WTC11 (cell line): ENCODE results near the gene GAL3ST3. TPM values are rescaled to one million over a fixed set of nuclear protein-coding genes. Genes with fewer than 3 reads are reported as not detected.
A peak's percentile ranks its signal among the peaks of the same experiment; 100 is the strongest.

Experiments
- ATAC-seq: fragments of 200-7000 bp; cut with Tn5 transposase; 2 replicates; pipeline ENCODE4 v1.10.0; 2021; ENCODE audit warnings: mild to moderate bottlenecking, moderate library complexity
- CTCF ChIA-PET: fragments of 300-600 bp; sonication (Branson Sonifier 250); formaldehyde crosslinking; loops from one replicate; lab custom pipeline; 2021; ENCODE audit warnings: antibody characterized with exemption; lab: Charles Lee
- POLR2A ChIA-PET: fragments of 350-600 bp; sonication (Branson Sonifier 250); formaldehyde crosslinking; loops from one replicate; lab custom pipeline; 2021; ENCODE audit warnings: antibody characterized with exemption; lab: Charles Lee
- DNase-seq: peaks from one replicate; pipeline ENCODE4 v3.0.0; 2021; ENCODE audit warnings: low spot score
- H3K27ac Mint-ChIP-seq: 2 replicates; pipeline ENCODE4 v1.8.0; 2021; ENCODE audit warnings: mixed read lengths
- H3K27me3 Mint-ChIP-seq: 2 replicates; pipeline ENCODE4 v1.8.0; 2021; ENCODE audit warnings: low read depth, mild to moderate bottlenecking, moderate library complexity, mixed read lengths
- H3K36me3 Mint-ChIP-seq: 2 replicates; pipeline ENCODE4 v1.8.0; 2021; ENCODE audit warnings: mixed read lengths
- H3K4me1 Mint-ChIP-seq: 2 replicates; pipeline ENCODE4 v1.8.0; 2022; ENCODE audit warnings: mixed read lengths
- H3K4me3 Mint-ChIP-seq: 2 replicates; pipeline ENCODE4 v1.8.0; 2021; ENCODE audit warnings: mild to moderate bottlenecking, moderate library complexity, mixed read lengths
- H3K9me3 Mint-ChIP-seq: 2 replicates; pipeline ENCODE4 v1.8.0; 2021; ENCODE audit warnings: mixed read lengths
- CBFB ChIP-seq: sonication (generic); formaldehyde crosslinking; IDR thresholded peaks from 2 replicates; pipeline ENCODE4 v1.8.1; 2022; ENCODE audit warnings: mild to moderate bottlenecking, low read depth, missing genetic modification reagents
- ELF4 ChIP-seq: sonication (generic); formaldehyde crosslinking; IDR thresholded peaks from 2 replicates; pipeline ENCODE4 v1.8.1; 2022; ENCODE audit warnings: low read depth, mild to moderate bottlenecking, moderate library complexity, missing genetic modification reagents
- MXD4 ChIP-seq: fragments of 250-450 bp; sonication (Bioruptor Pico); IDR thresholded peaks from 2 replicates; pipeline ENCODE4 v1.8.0; 2021; ENCODE audit warnings: mild to moderate bottlenecking, moderate library complexity, borderline replicate concordance
- NFE2L1 ChIP-seq: sonication (generic); formaldehyde crosslinking; IDR thresholded peaks from 2 replicates; pipeline ENCODE4 v1.8.1; 2023; ENCODE audit warnings: missing genetic modification reagents
- ZNF396 ChIP-seq: fragments of 250-450 bp; sonication (Bioruptor Pico); IDR thresholded peaks from 2 replicates; pipeline ENCODE4 v1.8.0; 2021; ENCODE audit warnings: mild to moderate bottlenecking, moderate library complexity, borderline replicate concordance
- total RNA-seq: library from RNA; stranded (reverse); gene quantifications from 3 replicates; pipeline ENCODE4 v1.2.3, GENCODE V29; 2021
- TF ChIP-seq, protein P1 (sequence below): sonication (generic); formaldehyde crosslinking; IDR thresholded peaks from 2 replicates; pipeline ENCODE4 v1.8.1; 2023; ENCODE audit warnings: mild to moderate bottlenecking, missing genetic modification reagents
- TF ChIP-seq, protein P2 (sequence below): sonication (generic); formaldehyde crosslinking; IDR thresholded peaks from 2 replicates; pipeline ENCODE4 v1.8.1; 2022; ENCODE audit warnings: mild to moderate bottlenecking, moderate library complexity, missing genetic modification reagents
- TF ChIP-seq, protein P3 (sequence below): sonication (generic); formaldehyde crosslinking; IDR thresholded peaks from 2 replicates; pipeline ENCODE4 v1.8.1; 2022; ENCODE audit warnings: missing genetic modification reagents, borderline replicate concordance
- TF ChIP-seq, protein P4 (sequence below): sonication (generic); formaldehyde crosslinking; IDR thresholded peaks from 2 replicates; pipeline ENCODE4 v1.8.0; 2023; ENCODE audit warnings: missing genetic modification reagents
- TF ChIP-seq, protein P5 (sequence below): sonication (generic); formaldehyde crosslinking; IDR thresholded peaks from 2 replicates; pipeline ENCODE4 v1.8.1; 2023; ENCODE audit warnings: mild to moderate bottlenecking, missing genetic modification reagents, borderline replicate concordance
- TF ChIP-seq, protein P6 (sequence below): sonication (generic); formaldehyde crosslinking; IDR thresholded peaks from 2 replicates; pipeline ENCODE4 v1.8.0; 2023; ENCODE audit warnings: mild to moderate bottlenecking, missing genetic modification reagents

Gene GAL3ST3
- total RNA-seq, 1 experiment from 2014 or later, result 21.3 TPM

DNA sequence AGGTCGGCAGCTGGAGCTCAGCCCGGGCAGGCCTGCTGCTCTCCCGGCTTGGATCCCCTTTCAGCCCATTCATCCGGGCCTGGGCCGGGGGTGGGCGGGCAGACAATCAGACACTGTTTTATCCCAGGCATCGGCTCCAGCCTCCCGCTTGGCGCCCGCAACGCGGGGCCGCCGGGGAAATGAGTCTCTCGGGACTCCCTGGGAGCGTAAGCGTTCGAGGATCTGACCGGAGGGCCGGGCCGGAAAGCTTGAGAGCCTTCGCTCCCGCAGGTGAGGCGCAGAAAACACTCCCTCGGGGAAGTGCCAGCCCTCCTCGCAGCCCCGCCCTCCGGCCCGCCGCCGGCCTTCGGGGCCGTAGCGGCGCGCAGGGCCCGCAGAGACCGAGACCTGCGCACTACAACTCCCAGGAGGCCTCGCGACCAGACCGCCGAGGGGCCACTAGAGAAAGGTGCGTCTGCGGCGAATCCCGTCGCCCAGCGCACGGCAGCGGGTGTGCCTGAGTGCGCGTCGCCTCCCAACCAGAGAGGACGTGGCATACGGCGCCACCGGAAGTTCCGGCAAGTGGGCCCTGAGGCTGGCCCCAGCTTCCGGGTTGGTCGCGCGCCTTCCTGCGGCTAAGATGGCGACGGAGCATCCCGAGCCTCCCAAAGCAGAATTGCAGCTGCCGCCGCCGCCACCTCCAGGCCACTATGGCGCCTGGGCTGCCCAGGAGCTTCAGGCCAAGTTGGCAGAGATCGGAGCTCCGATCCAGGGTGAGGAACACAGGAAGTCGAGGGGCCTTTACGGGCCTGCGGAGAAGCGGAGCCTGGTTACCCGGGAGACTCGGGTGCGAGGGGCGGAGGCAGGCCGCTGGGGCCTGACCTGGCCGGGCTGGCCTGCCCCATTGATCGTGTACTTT is 3.1 kb upstream of the GAL3ST3 start, which contains the start of gene SF3B2 (continued):
- TF ChIP-seq, protein P1, sequence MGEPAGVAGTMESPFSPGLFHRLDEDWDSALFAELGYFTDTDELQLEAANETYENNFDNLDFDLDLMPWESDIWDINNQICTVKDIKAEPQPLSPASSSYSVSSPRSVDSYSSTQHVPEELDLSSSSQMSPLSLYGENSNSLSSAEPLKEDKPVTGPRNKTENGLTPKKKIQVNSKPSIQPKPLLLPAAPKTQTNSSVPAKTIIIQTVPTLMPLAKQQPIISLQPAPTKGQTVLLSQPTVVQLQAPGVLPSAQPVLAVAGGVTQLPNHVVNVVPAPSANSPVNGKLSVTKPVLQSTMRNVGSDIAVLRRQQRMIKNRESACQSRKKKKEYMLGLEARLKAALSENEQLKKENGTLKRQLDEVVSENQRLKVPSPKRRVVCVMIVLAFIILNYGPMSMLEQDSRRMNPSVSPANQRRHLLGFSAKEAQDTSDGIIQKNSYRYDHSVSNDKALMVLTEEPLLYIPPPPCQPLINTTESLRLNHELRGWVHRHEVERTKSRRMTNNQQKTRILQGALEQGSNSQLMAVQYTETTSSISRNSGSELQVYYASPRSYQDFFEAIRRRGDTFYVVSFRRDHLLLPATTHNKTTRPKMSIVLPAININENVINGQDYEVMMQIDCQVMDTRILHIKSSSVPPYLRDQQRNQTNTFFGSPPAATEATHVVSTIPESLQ (CRISPR knock-in tag), result no peak
- peak; percentile 73; the same call in 1 of the 2 replicates for TF ChIP-seq CBFB (CRISPR knock-in tag)
- TF ChIP-seq, protein P2, sequence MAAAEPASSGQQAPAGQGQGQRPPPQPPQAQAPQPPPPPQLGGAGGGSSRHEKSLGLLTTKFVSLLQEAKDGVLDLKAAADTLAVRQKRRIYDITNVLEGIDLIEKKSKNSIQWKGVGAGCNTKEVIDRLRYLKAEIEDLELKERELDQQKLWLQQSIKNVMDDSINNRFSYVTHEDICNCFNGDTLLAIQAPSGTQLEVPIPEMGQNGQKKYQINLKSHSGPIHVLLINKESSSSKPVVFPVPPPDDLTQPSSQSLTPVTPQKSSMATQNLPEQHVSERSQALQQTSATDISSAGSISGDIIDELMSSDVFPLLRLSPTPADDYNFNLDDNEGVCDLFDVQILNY (CRISPR knock-in tag), result peak; percentile 84
- no peak for TF ChIP-seq ELF4 (CRISPR knock-in tag)
- TF ChIP-seq NFE2L1 (CRISPR knock-in tag), result no peak
- TF ChIP-seq, protein P3, sequence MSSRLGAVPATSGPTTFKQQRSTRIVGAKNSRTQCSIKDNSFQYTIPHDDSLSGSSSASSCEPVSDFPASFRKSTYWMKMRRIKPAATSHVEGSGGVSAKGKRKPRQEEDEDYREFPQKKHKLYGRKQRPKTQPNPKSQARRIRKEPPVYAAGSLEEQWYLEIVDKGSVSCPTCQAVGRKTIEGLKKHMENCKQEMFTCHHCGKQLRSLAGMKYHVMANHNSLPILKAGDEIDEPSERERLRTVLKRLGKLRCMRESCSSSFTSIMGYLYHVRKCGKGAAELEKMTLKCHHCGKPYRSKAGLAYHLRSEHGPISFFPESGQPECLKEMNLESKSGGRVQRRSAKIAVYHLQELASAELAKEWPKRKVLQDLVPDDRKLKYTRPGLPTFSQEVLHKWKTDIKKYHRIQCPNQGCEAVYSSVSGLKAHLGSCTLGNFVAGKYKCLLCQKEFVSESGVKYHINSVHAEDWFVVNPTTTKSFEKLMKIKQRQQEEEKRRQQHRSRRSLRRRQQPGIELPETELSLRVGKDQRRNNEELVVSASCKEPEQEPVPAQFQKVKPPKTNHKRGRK (CRISPR knock-in tag), result no peak
- TF ChIP-seq, protein P4, sequence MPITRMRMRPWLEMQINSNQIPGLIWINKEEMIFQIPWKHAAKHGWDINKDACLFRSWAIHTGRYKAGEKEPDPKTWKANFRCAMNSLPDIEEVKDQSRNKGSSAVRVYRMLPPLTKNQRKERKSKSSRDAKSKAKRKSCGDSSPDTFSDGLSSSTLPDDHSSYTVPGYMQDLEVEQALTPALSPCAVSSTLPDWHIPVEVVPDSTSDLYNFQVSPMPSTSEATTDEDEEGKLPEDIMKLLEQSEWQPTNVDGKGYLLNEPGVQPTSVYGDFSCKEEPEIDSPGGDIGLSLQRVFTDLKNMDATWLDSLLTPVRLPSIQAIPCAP, result no peak
- TF ChIP-seq, protein P5, sequence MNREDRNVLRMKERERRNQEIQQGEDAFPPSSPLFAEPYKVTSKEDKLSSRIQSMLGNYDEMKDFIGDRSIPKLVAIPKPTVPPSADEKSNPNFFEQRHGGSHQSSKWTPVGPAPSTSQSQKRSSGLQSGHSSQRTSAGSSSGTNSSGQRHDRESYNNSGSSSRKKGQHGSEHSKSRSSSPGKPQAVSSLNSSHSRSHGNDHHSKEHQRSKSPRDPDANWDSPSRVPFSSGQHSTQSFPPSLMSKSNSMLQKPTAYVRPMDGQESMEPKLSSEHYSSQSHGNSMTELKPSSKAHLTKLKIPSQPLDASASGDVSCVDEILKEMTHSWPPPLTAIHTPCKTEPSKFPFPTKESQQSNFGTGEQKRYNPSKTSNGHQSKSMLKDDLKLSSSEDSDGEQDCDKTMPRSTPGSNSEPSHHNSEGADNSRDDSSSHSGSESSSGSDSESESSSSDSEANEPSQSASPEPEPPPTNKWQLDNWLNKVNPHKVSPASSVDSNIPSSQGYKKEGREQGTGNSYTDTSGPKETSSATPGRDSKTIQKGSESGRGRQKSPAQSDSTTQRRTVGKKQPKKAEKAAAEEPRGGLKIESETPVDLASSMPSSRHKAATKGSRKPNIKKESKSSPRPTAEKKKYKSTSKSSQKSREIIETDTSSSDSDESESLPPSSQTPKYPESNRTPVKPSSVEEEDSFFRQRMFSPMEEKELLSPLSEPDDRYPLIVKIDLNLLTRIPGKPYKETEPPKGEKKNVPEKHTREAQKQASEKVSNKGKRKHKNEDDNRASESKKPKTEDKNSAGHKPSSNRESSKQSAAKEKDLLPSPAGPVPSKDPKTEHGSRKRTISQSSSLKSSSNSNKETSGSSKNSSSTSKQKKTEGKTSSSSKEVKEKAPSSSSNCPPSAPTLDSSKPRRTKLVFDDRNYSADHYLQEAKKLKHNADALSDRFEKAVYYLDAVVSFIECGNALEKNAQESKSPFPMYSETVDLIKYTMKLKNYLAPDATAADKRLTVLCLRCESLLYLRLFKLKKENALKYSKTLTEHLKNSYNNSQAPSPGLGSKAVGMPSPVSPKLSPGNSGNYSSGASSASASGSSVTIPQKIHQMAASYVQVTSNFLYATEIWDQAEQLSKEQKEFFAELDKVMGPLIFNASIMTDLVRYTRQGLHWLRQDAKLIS (CRISPR knock-in tag), result no peak
- no peak for TF ChIP-seq ZNF396 (CRISPR knock-in tag)
- TF ChIP-seq, all 79 proteins: peak for 15

DNA sequence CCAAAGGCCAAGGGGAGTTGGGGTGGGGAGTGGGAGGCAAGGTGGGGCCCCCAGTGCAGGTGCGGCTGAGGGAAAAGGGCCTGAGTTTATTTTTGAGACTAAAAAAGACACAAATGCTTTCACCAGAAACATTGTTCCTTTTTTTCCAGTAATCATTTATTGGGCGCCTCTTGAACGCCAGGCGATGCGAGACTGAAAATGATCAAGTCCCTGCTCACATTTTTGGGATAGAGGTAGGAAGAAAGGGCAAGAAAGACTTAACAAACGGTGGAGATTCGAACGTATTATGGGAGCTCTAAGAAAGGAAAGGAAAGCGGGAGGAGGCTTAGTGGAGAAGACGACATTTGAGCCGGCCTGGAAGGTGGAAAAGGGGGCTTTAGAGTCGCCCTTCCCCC is 2.4 kb upstream of the GAL3ST3 start:
- no peaks in the 10 kb centered on the region for H3K9me3 Mint-ChIP-seq
- no peak for DNase-seq
- no peak for TF ChIP-seq MXD4 (CRISPR knock-in tag)
- TF ChIP-seq, protein P6, sequence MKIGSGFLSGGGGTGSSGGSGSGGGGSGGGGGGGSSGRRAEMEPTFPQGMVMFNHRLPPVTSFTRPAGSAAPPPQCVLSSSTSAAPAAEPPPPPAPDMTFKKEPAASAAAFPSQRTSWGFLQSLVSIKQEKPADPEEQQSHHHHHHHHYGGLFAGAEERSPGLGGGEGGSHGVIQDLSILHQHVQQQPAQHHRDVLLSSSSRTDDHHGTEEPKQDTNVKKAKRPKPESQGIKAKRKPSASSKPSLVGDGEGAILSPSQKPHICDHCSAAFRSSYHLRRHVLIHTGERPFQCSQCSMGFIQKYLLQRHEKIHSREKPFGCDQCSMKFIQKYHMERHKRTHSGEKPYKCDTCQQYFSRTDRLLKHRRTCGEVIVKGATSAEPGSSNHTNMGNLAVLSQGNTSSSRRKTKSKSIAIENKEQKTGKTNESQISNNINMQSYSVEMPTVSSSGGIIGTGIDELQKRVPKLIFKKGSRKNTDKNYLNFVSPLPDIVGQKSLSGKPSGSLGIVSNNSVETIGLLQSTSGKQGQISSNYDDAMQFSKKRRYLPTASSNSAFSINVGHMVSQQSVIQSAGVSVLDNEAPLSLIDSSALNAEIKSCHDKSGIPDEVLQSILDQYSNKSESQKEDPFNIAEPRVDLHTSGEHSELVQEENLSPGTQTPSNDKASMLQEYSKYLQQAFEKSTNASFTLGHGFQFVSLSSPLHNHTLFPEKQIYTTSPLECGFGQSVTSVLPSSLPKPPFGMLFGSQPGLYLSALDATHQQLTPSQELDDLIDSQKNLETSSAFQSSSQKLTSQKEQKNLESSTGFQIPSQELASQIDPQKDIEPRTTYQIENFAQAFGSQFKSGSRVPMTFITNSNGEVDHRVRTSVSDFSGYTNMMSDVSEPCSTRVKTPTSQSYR (CRISPR knock-in tag), result no peak
- TF ChIP-seq, all 79 proteins: peak for 0
- POLR2A ChIA-PET, result interaction anchor here (0.5 to 1.9 kb wide), 4 partner anchors 19 to 216 kb away, joined by 3 to 6 read pairs (median 4); partner anchors contain the start of gene FIBP
- H3K4me3 Mint-ChIP-seq, result peak overlapping the region; percentile 100
- no peak for ATAC-seq
- H3K36me3 Mint-ChIP-seq, result peaks cover 26% of the 10 kb centered on the region
- CTCF ChIA-PET, result interaction anchor here (1.0 to 4.2 kb wide), 9 partner anchors 18 to 272 kb away, joined by 3 to 35 read pairs (median 4); partner anchors contain the start of genes FIBP and PACS1
- H3K4me1 Mint-ChIP-seq, result peaks cover 35% of the 10 kb centered on the region
- H3K27ac Mint-ChIP-seq, result peak overlapping the region; percentile 97
- no peaks in the 10 kb centered on the region for H3K27me3 Mint-ChIP-seq
